GM12801 (cell line): ENCODE results near the gene SCN8A.

Source experiments
- CTCF ChIP-seq: IDR thresholded peaks from one replicate; pipeline ENCODE4 v1.5.1; 2011; ENCODE audit warnings: control low read depth; ENCODE audit not compliant: insufficient read length; ENCODE audit errors: extremely low read depth

Gene SCN8A

DNA sequence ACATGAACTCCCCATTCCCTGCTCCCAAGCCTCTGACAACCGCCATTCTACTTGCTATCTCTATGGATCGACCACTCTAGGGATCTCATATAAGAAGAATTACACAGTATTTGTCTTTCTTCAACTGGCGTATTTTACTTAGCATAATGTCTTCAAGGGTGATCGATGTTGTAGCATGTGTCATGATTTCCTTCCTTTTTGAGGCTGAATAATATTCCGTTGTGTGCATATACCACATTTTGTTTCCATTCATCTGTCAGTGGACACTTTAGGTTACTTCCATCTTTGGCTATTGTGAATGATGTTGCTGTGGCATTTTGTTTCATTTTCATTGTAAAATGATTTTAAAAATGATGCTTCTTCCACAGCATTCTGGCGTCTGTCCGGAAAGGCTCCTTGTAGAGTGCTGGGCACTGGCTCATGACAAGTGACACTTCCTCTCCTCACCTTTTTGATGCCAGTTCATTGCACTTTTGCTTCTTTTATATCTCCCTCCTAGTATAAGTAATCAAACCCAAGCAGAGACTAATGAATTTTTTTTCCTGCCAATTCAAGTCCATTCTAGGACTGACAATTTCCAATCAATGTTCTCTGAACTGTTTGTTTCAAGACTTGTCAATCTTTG, 39.3 kb downstream of the SCN8A start:
- no peak for TF ChIP-seq CTCF

- no peak for TF ChIP-seq CTCF
These were observed 40.0 kb downstream of the SCN8A start for GRCh38 chr12:51630986-51631385.

- TF ChIP-seq CTCF: no peak
These were observed 40.6 kb downstream of the SCN8A start for GRCh38 chr12:51631591-51631990.

GRCh38 chr12:51632623-51633022, 41.6 kb downstream of the SCN8A start:
- no peak for TF ChIP-seq CTCF

GRCh38 chr12:51635346-51635745, 44.3 kb downstream of the SCN8A start:
- TF ChIP-seq CTCF: no peak

GRCh38 chr12:51636581-51636980, 45.5 kb downstream of the SCN8A start:
- no peak for TF ChIP-seq CTCF

GRCh38 chr12:51636986-51637385, 46.0 kb downstream of the SCN8A start:
- TF ChIP-seq CTCF: no peak

DNA sequence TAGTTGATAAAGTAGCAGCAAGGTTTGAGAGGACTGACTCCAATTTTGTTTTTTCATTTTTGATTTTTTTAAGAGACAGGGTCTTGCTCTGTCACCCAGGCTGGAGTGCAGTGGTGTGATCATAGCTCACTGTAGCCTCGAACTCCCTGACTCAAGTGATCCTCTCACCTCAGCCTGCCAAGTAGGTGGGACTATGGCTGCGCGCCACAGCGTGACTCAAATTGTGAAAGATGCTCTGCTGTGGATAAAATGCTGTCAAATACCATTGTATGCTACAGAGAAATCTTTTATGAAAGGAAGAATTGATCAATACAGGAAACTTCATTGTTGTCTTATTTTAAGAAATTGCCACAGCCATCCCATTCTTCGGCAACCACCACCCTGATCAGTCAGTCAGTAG, 48.3 kb downstream of the SCN8A start:
- TF ChIP-seq CTCF: no peak
